ENCODE results near the gene PDCD10. TPM values are rescaled to one million over a fixed set of nuclear protein-coding genes. Genes with fewer than 3 reads are reported as not detected.

PDCD10 gene
- total and polyA plus RNA-seq, 2 donors (not counting 1 experiment from before 2014, with no cell fraction given): 25.7 to 58.0 TPM

- peaks cover 22 to 43% of the 10 kb centered on the region in 2 experiments for H3K36me3 ChIP-seq (replicated peaks in 1 of 2; ENCODE audit: control extremely low read depth in 1 of 2, control insufficient read depth in 1 of 2, extremely low read depth in 1 of 2, insufficient read depth in 2 of 2, low read length in 1 of 2)
- CTCF ChIA-PET: no interaction called here
Measured at GRCh38 chr3:167718582-167718981, 16.1 kb downstream of the PDCD10 start.

GRCh38 chr3:167716920-167717319, 17.8 kb downstream of the PDCD10 start:
- Mint-ChIP-seq H3K9me3 (ENCODE audit: insufficient read depth) (no peaks in the 10 kb centered on the region), H3K27ac (no peak overlapping the region), H3K4me1 (peaks cover 36% of the 10 kb centered on the region), H3K4me3 (no peak overlapping the region), H3K27me3 (no peaks in the 10 kb centered on the region)
- Histone ChIP-seq H2AFZ (ENCODE audit: insufficient read depth, low read depth, low read length, poor library complexity, severe bottlenecking) (no peak overlapping the region), H3K79me2 (ENCODE audit: control insufficient read depth, insufficient read depth, low read length) (peaks cover 94% of the 10 kb centered on the region), H3K27ac (ENCODE audit: low read length in 2 of 2) (no peak overlapping the region), H3K9ac (ENCODE audit: low read length) (no peak overlapping the region), H4K20me1 (ENCODE audit: control insufficient read depth, insufficient read depth, low read length, poor library complexity, severe bottlenecking) (peaks cover 59% of the 10 kb centered on the region), H3K4me1 (ENCODE audit: control insufficient read depth in 2 of 2, insufficient read depth in 2 of 2, low read length in 2 of 2) (no peaks in the 10 kb centered on the region), H3K36me3 (replicated peaks in 1 of 2; ENCODE audit: control extremely low read depth in 1 of 2, control insufficient read depth in 1 of 2, extremely low read depth in 1 of 2, insufficient read depth in 2 of 2, low read length in 1 of 2) (peaks cover 20 to 37% of the 10 kb centered on the region in 2 experiments), H3K4me2 (replicated peaks; ENCODE audit: low read depth, low read length, poor library complexity, severe bottlenecking) (no peak overlapping the region), H3K9me3 (ENCODE audit: control extremely low read depth in 1 of 3, control insufficient read depth in 2 of 3, insufficient read depth in 1 of 3, low read length in 2 of 3) (no peaks in the 10 kb centered on the region), H3K4me3 (ENCODE audit: control extremely low read depth in 1 of 5, extremely low read depth in 1 of 5, insufficient read depth in 1 of 5, low read depth in 2 of 5, low read length in 4 of 5) (no peak overlapping the region), H3K27me3 (replicated peaks in 1 of 4; ENCODE audit: control extremely low read depth in 1 of 4, control insufficient read depth in 3 of 4, insufficient read depth in 4 of 4, low read length in 3 of 4) (no peaks in the 10 kb centered on the region)
- DNase-seq: no peak
- ChIA-PET CTCF (no interaction called here), POLR2A (no interaction called here)
- TF ChIP-seq CTCF (IDR thresholded peaks at IDR 0.05) (no peak), EZH2 (IDR thresholded peaks at IDR 0.05; ENCODE audit: borderline replicate concordance, insufficient read depth, low read depth, low read length, poor library complexity, severe bottlenecking) (no peak)
- intact Hi-C loops (cut with micrococcal nuclease): no loop called here
- no peak for ATAC-seq (ENCODE audit: low read depth)
- 89% methylated on average over 1 of the region's 2 CpGs for WGBS (ENCODE audit: insufficient coverage)

More at GRCh38 chr3:167718582-167718981, 16.1 kb downstream of the PDCD10 start:
- DNase-seq: no peak
- H3K27ac ChIP-seq (ENCODE audit: low read length in 2 of 2): no peak overlapping the region
- Mint-ChIP-seq H3K27me3 (no peaks in the 10 kb centered on the region), H3K27ac (no peak overlapping the region), H3K9me3 (ENCODE audit: insufficient read depth) (no peaks in the 10 kb centered on the region), H3K4me1 (peaks cover 32% of the 10 kb centered on the region), H3K4me3 (no peak overlapping the region)
- H3K9ac ChIP-seq (ENCODE audit: low read length): no peak overlapping the region
- no peak overlapping the region for H2AFZ ChIP-seq (ENCODE audit: insufficient read depth, low read depth, low read length, poor library complexity, severe bottlenecking)
- H3K27me3 ChIP-seq (replicated peaks in 1 of 4; ENCODE audit: control extremely low read depth in 1 of 4, control insufficient read depth in 3 of 4, insufficient read depth in 4 of 4, low read length in 3 of 4): no peaks in the 10 kb centered on the region
- intact Hi-C loops (cut with micrococcal nuclease): no loop called here
- no peak for ATAC-seq (ENCODE audit: low read depth)
- TF ChIP-seq EZH2 (IDR thresholded peaks at IDR 0.05; ENCODE audit: borderline replicate concordance, insufficient read depth, low read depth, low read length, poor library complexity, severe bottlenecking): no peak
- TF ChIP-seq CTCF (IDR thresholded peaks at IDR 0.05): no peak
- no peaks in the 10 kb centered on the region for H3K9me3 ChIP-seq (ENCODE audit: control extremely low read depth in 1 of 3, control insufficient read depth in 2 of 3, insufficient read depth in 1 of 3, low read length in 2 of 3)
- no peak overlapping the region for H3K4me2 ChIP-seq (replicated peaks; ENCODE audit: low read depth, low read length, poor library complexity, severe bottlenecking)
- no CpG with 5 or more reads among the region's 1 CpG for WGBS (ENCODE audit: insufficient coverage)
- H3K4me3 ChIP-seq (ENCODE audit: control extremely low read depth in 1 of 5, extremely low read depth in 1 of 5, insufficient read depth in 1 of 5, low read depth in 2 of 5, low read length in 4 of 5): no peak overlapping the region
- H3K79me2 ChIP-seq (ENCODE audit: control insufficient read depth, insufficient read depth, low read length): peaks cover 93% of the 10 kb centered on the region
- H4K20me1 ChIP-seq (ENCODE audit: control insufficient read depth, insufficient read depth, low read length, poor library complexity, severe bottlenecking): peaks cover 69% of the 10 kb centered on the region
- H3K4me1 ChIP-seq (ENCODE audit: control insufficient read depth in 2 of 2, insufficient read depth in 2 of 2, low read length in 2 of 2): no peaks in the 10 kb centered on the region
- POLR2A ChIA-PET: interaction anchor here (0.5 kb wide), 1 partner anchor 30 kb away, joined by 3 read pairs; no protein-coding TSS in a partner anchor
